HG02973 (cell line): Measurements from ENCODE around the gene NCKAP5.

ENCODE experiments used
- ATAC-seq: cut with Tn5 transposase; IDR thresholded peaks from one replicate; pipeline ENCODE4 v1.9.1; 2021; ENCODE audit warnings: moderate library complexity; ENCODE audit not compliant: unreplicated experiment

NCKAP5 gene

GRCh38 chr2:132790207-132790785 lies 778.0 kb downstream of the NCKAP5 start:
- no peak for ATAC-seq

GRCh38 chr2:132789066-132789465 lies 779.2 kb downstream of the NCKAP5 start:
- no peak for ATAC-seq

- ATAC-seq: no peak
Observed at GRCh38 chr2:132788310-132788838, 779.9 kb downstream of the NCKAP5 start.

- ATAC-seq: no peak
Observed at GRCh38 chr2:132783883-132784282, 784.4 kb downstream of the NCKAP5 start.

- no peak for ATAC-seq
Observed at GRCh38 chr2:132782176-132782783, 786.0 kb downstream of the NCKAP5 start.

GRCh38 chr2:132780651-132781050 lies 787.6 kb downstream of the NCKAP5 start:
- ATAC-seq: no peak

- no peak for ATAC-seq
Observed at GRCh38 chr2:132779206-132779721, 789.0 kb downstream of the NCKAP5 start.

- ATAC-seq: no peak
Observed at GRCh38 chr2:132776287-132776686, 792.0 kb downstream of the NCKAP5 start.

- no peak for ATAC-seq
Observed at GRCh38 chr2:132774189-132774588, 794.1 kb downstream of the NCKAP5 start.

GRCh38 chr2:132773331-132773730 lies 794.9 kb downstream of the NCKAP5 start:
- ATAC-seq: no peak

- no peak for ATAC-seq
Observed at GRCh38 chr2:132772340-132772739, 795.9 kb downstream of the NCKAP5 start.

GRCh38 chr2:132766573-132766972 lies 801.7 kb downstream of the NCKAP5 start:
- no peak for ATAC-seq

GRCh38 chr2:132761437-132761836 lies 806.8 kb downstream of the NCKAP5 start:
- ATAC-seq: no peak

GRCh38 chr2:132760971-132761370 lies 807.3 kb downstream of the NCKAP5 start:
- ATAC-seq: no peak

- ATAC-seq: no peak
Observed at GRCh38 chr2:132760405-132760804, 807.9 kb downstream of the NCKAP5 start.

- ATAC-seq: no peak
Observed at GRCh38 chr2:132758995-132759394, 809.3 kb downstream of the NCKAP5 start.

- no peak for ATAC-seq
Observed at GRCh38 chr2:132757676-132758075, 810.6 kb downstream of the NCKAP5 start.

- ATAC-seq: no peak
Observed at GRCh38 chr2:132757002-132757589, 811.2 kb downstream of the NCKAP5 start.

- ATAC-seq: no peak
Observed at GRCh38 chr2:132754867-132755472, 813.3 kb downstream of the NCKAP5 start.

GRCh38 chr2:132754392-132754791 lies 813.9 kb downstream of the NCKAP5 start:
- ATAC-seq: no peak

- ATAC-seq: no peak
Observed at GRCh38 chr2:132752421-132753206, 815.6 kb downstream of the NCKAP5 start.
